Glutamatergic neuron (in vitro differentiated cells): ENCODE measurements around the gene PPT1. TPM values are rescaled to one million over a fixed set of nuclear protein-coding genes. Genes with fewer than 3 reads are reported as not detected.

Source experiments
- DNase-seq: peaks from one replicate; pipeline ENCODE4 v3.0.0; 2022
- H3K27ac Mint-ChIP-seq: one replicate; pipeline ENCODE4 v1.8.0; 2020; ENCODE audit warnings: mild to moderate bottlenecking, mixed read lengths, inconsistent platforms; ENCODE audit not compliant: unreplicated experiment
- H3K27me3 Mint-ChIP-seq: one replicate; pipeline ENCODE4 v1.8.0; 2020; ENCODE audit warnings: mild to moderate bottlenecking, moderate library complexity, mixed read lengths, inconsistent platforms; ENCODE audit not compliant: unreplicated experiment
- H3K36me3 Mint-ChIP-seq: one replicate; pipeline ENCODE4 v1.8.0; 2020; ENCODE audit warnings: mild to moderate bottlenecking, mixed read lengths, inconsistent platforms; ENCODE audit not compliant: unreplicated experiment
- H3K4me1 Mint-ChIP-seq: one replicate; pipeline ENCODE4 v1.8.0; 2020; ENCODE audit warnings: mild to moderate bottlenecking, low read depth, mixed read lengths, inconsistent platforms; ENCODE audit not compliant: unreplicated experiment
- H3K4me3 Mint-ChIP-seq: one replicate; pipeline ENCODE4 v1.8.0; 2020; ENCODE audit warnings: mild to moderate bottlenecking, mixed read lengths, inconsistent platforms; ENCODE audit not compliant: unreplicated experiment
- H3K9me3 Mint-ChIP-seq: one replicate; pipeline ENCODE4 v1.8.0; 2020; ENCODE audit warnings: mild to moderate bottlenecking, moderate library complexity, mixed read lengths, inconsistent platforms; ENCODE audit not compliant: unreplicated experiment
- CTCF ChIP-seq: fragments of 200-600 bp; sonication (generic); IDR thresholded peaks from one replicate; pipeline ENCODE4 v1.5.0; 2021; ENCODE audit not compliant: partially characterized antibody, unreplicated experiment
- total RNA-seq: library from RNA; stranded (reverse); fragmentation: NEBNext Ultra II Directional; extraction: Animal tissue kit (Norgen Biotek cat#: 25700); gene quantifications from one replicate; pipeline ENCODE4 v1.2.1, GENCODE V29; 2021; ENCODE audit not compliant: unreplicated experiment

The PPT1 gene
- total RNA-seq, 1 donor from 2014 or later: 32.5 TPM

DNA sequence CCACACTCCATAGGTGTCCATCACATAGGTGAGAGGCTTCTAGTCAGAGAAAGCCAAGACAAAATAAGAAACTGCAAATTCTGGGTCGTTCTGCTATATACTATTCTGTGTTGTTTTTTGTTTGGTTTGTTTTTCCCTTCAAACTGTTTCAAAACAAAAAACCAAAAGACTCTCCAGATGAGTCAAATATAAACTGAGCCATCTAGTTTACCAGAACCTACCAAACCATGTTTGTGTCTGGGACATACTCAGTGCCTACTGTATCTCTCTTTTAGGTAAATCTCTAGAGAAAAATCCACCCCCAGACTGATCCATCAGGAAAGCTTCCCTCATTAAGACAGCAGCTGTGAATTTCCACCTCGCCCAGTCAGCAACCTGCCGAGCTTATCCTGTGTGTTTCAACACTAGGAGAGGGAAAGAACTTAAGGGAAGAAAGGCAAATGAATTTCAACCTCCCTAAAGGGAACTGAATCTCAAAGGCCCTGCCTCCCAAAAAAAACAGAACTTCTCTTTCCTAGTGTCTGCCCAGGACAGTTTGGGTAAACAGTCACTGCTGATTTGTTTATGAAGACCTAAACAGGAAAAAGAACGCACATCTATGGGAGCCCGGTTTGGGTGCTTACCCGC, 17.2 kb downstream of the PPT1 start:
- Mint-ChIP-seq H3K27ac (no peak overlapping the region), H3K9me3 (peaks cover 2% of the 10 kb centered on the region), H3K27me3 (no peaks in the 10 kb centered on the region), H3K4me3 (no peak overlapping the region), H3K36me3 (no peaks in the 10 kb centered on the region), H3K4me1 (no peaks in the 10 kb centered on the region)
- no peak for TF ChIP-seq CTCF
- no peak for DNase-seq

DNA sequence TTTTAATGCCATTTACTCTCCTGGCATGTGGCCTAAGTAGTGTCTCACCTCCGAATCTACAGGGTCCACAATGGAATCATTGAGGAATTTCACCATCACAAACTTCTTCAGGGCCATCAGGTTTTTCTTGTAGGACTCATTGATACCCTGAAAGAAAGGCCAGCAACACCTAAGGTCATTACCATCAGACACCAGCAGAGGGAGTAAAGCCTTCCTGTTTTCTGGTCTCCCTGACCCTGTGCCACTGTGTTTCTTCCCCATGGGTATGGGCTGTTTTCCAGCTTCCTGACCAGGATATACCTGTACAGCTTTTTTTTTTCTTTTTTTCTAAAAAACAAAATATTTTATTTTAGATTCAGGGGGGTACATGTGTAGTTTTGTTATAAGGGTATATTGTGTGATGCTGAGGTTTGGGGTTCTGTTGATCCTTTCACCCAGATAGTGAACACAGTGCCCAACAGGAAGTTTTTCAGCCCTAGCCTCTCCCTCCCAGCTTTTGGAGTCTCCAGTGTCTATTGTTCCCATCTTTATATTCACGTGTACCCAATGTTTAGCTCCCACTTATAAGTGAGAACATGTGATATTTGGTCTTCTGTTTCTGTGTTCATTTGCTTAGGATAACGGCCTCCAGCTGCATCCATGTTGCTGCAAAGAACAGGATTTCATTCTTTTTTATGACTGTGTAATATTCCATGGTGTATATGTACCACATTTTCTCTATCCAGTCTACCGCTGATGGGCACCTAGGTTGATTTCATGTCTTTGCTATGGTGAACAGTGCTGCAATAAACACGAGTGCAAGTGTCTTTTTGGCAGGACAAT, 18.3 kb downstream of the PPT1 start:
- Mint-ChIP-seq H3K27me3 (no peaks in the 10 kb centered on the region), H3K9me3 (peaks cover 2% of the 10 kb centered on the region), H3K36me3 (no peaks in the 10 kb centered on the region), H3K4me3 (no peak overlapping the region), H3K27ac (no peak overlapping the region), H3K4me1 (no peaks in the 10 kb centered on the region)
- DNase-seq: peak; percentile 43
- TF ChIP-seq CTCF: peak; percentile 90

GRCh38 chr1:40076895-40077312, 20.1 kb downstream of the PPT1 start:
- TF ChIP-seq CTCF: no peak
- Mint-ChIP-seq H3K36me3 (no peaks in the 10 kb centered on the region), H3K27ac (no peak overlapping the region), H3K4me3 (no peak overlapping the region), H3K9me3 (peaks cover 2% of the 10 kb centered on the region), H3K27me3 (no peaks in the 10 kb centered on the region), H3K4me1 (no peaks in the 10 kb centered on the region)
- DNase-seq: no peak

- TF ChIP-seq CTCF: no peak
- no peak for DNase-seq
- Mint-ChIP-seq H3K4me1 (no peaks in the 10 kb centered on the region), H3K9me3 (no peaks in the 10 kb centered on the region), H3K36me3 (no peaks in the 10 kb centered on the region), H3K4me3 (no peak overlapping the region), H3K27me3 (no peaks in the 10 kb centered on the region), H3K27ac (no peak overlapping the region)
These were observed 21.8 kb downstream of the PPT1 start for GRCh38 chr1:40075266-40075665.

DNA sequence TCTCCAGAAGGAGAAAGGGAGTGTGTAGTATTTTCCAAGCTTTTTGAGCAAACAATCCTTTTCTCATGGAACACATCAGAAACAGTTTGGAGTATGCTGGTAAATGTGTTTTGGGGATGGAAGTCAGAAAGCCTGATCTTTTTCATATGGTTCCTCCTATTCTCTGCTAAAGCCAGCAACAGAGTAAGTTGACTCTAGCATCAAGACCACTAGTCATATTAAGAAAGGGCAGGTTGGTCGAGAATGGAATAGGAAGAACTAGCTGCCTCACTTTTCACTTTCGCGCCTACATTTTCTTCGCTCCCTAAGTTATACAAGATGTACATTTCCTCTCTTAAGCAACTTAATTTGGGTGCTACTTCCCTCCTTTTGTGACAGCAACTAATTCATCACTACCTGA, 24.0 kb downstream of the PPT1 start:
- no peak for DNase-seq
- TF ChIP-seq CTCF: no peak
- no peaks in the 10 kb centered on the region for H3K4me1 Mint-ChIP-seq
- H3K27me3 Mint-ChIP-seq: no peaks in the 10 kb centered on the region
- no peaks in the 10 kb centered on the region for H3K36me3 Mint-ChIP-seq
- H3K9me3 Mint-ChIP-seq: no peaks in the 10 kb centered on the region
- H3K27ac Mint-ChIP-seq: no peak overlapping the region
- H3K4me3 Mint-ChIP-seq: no peak overlapping the region
